HG03039 (cell line): ENCODE results near the gene RAB17.

Experiments
- ATAC-seq: cut with Tn5 transposase; IDR thresholded peaks from one replicate; pipeline ENCODE4 v1.9.1; 2021; ENCODE audit warnings: mild to moderate bottlenecking, moderate library complexity; ENCODE audit not compliant: unreplicated experiment

The RAB17 gene

GRCh38 chr2:237565974-237566373, 24.6 kb downstream of the RAB17 start:
- no peak for ATAC-seq

- no peak for ATAC-seq
Observed at GRCh38 chr2:237564526-237565131, 25.9 kb downstream of the RAB17 start.

GRCh38 chr2:237563816-237564215, 26.7 kb downstream of the RAB17 start:
- ATAC-seq = no peak

- no peak for ATAC-seq
Observed at GRCh38 chr2:237561221-237561620, 29.3 kb downstream of the RAB17 start.

GRCh38 chr2:237558961-237559641, 31.4 kb downstream of the RAB17 start:
- no peak for ATAC-seq

- ATAC-seq = peak; percentile 9
Observed at GRCh38 chr2:237557633-237558015, 32.9 kb downstream of the RAB17 start.

- ATAC-seq = peak; percentile 80
Observed at GRCh38 chr2:237556773-237557632, 33.5 kb downstream of the RAB17 start.

- ATAC-seq = no peak
Observed at GRCh38 chr2:237555560-237555959, 35.0 kb downstream of the RAB17 start.

GRCh38 chr2:237553948-237554347, 36.6 kb downstream of the RAB17 start:
- no peak for ATAC-seq

GRCh38 chr2:237552908-237553307, 37.6 kb downstream of the RAB17 start:
- ATAC-seq = no peak

- no peak for ATAC-seq
Observed at GRCh38 chr2:237551071-237551574, 39.4 kb downstream of the RAB17 start.

- no peak for ATAC-seq
Observed at GRCh38 chr2:237549643-237550415, 40.7 kb downstream of the RAB17 start.

- no peak for ATAC-seq
Observed at GRCh38 chr2:237549216-237549615, 41.3 kb downstream of the RAB17 start.

- ATAC-seq = no peak
Observed at GRCh38 chr2:237547841-237548416, 42.6 kb downstream of the RAB17 start.

- ATAC-seq = no peak
Observed at GRCh38 chr2:237546876-237547395, 43.6 kb downstream of the RAB17 start.

- ATAC-seq = no peak
Observed at GRCh38 chr2:237546040-237546875, 44.3 kb downstream of the RAB17 start.

- ATAC-seq = no peak
Observed at GRCh38 chr2:237542001-237542704, 48.4 kb downstream of the RAB17 start.

GRCh38 chr2:237541243-237541642, 49.3 kb downstream of the RAB17 start:
- no peak for ATAC-seq

- no peak for ATAC-seq
Observed at GRCh38 chr2:237540823-237541222, 49.7 kb downstream of the RAB17 start.
